Mammary epithelial cell (primary cell): ENCODE results near the gene CD300A.

Experiments
- EZH2 ChIP-seq: IDR thresholded peaks from 2 replicates; pipeline ENCODE4 v1.6.1; 2012; ENCODE audit warnings: low read length, inconsistent platforms, borderline replicate concordance
- TF ChIP-seq, protein P1 (sequence below), 2 donors: IDR thresholded peaks in 1 of 2; conservative IDR thresholded peaks in 1 of 2; 2 replicates each; pipeline ENCODE4 v1.5.1; 2011 to 2012; ENCODE audit warnings: inconsistent platforms in 2 of 2, low read length in 2 of 2, mild to moderate bottlenecking in 2 of 2, control low read depth in 1 of 2, low read depth in 1 of 2; ENCODE audit not compliant: insufficient read depth in 1 of 2; ENCODE audit errors: extremely low read depth in 1 of 2

DNA sequence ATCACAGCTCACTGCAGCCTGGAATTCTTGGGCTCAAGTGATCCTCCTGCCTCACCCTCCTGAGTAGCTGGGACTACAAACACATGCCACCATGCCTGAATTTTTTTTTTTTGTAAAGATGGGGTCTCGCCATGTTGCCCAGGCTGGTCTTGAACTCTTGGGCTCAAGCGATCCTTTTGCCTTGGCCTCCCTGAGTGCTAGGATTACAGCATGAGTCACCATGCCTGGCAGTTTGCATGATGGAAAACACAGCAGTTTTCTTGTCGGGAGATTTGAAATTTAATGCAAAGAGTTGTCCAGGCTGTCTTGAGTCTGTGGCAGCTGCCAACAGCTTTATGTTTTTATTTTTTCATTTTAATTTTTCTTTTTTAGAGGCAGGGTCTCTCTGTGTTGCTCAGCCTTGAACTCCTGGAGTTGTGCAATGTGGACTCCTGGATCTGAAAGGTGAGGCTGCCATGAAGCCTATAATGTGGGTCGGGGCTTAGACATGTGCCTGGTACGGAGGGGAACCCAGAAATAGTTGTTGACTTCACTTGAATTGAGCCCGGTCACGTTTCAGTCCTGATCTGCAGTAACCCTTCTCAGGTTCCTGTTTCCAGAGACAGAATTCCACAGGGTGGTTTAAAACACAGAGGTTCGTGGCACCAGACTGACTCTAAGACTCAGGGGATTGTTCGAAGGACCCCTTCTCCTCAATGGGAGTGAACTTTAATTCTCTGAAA lies 18.7 kb downstream of the CD300A start:
- TF ChIP-seq, protein P1, sequence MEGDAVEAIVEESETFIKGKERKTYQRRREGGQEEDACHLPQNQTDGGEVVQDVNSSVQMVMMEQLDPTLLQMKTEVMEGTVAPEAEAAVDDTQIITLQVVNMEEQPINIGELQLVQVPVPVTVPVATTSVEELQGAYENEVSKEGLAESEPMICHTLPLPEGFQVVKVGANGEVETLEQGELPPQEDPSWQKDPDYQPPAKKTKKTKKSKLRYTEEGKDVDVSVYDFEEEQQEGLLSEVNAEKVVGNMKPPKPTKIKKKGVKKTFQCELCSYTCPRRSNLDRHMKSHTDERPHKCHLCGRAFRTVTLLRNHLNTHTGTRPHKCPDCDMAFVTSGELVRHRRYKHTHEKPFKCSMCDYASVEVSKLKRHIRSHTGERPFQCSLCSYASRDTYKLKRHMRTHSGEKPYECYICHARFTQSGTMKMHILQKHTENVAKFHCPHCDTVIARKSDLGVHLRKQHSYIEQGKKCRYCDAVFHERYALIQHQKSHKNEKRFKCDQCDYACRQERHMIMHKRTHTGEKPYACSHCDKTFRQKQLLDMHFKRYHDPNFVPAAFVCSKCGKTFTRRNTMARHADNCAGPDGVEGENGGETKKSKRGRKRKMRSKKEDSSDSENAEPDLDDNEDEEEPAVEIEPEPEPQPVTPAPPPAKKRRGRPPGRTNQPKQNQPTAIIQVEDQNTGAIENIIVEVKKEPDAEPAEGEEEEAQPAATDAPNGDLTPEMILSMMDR (conservative IDR thresholded peaks at IDR 0.05 in 1 of 2, IDR thresholded peaks at IDR 0.05 in 1 of 2; ENCODE audit: extremely low read depth in 1 of 2, insufficient read depth in 1 of 2, low read depth in 1 of 2, low read length in 2 of 2), result no peak
- no peak for TF ChIP-seq EZH2
